Adipose tissue (tissue), 3 donors: Measurements from ENCODE around the gene GORASP2. TPM values are rescaled to one million over a fixed set of nuclear protein-coding genes. Genes with fewer than 3 reads are reported as not detected.
"Not testable (repeated sequence)": the region's sequence is repeated elsewhere in the genome, so short reads cannot be mapped to it uniquely, and the experiment has no call there.

ENCODE experiments used
- H3K27ac ChIP-seq: one replicate; pipeline ENCODE4 v1.5.1; 2013; ENCODE audit warnings: low read depth, low read length
- WGBS, 3 donors: extraction: QIAGEN DNeasy Blood & Tissue Kit; methylation state at CpG; one replicate each; pipeline ENCODE4 v1.1.7; 2013; 5-methylcytosine and 5-hydroxymethylcytosine counted together
- polyA plus RNA-seq, 3 donors: library from polyadenylated mRNA; stranded (reverse); fragments of 200-250 nt; gene quantifications; one replicate each; pipeline ENCODE4 v1.2.3, GENCODE V29; 2013
- donor health status: healthy with polysubstance abuse.
- donor health status: Bipolar disorder and iron deficiency.
- donor health status: healthy.

The GORASP2 gene
- 10 to 100 TPM; 30.0 to 43.8 (median 41.4) TPM for polyA plus RNA-seq

GRCh38 chr2:170928824-170929685, at the start of gene GORASP2:
TSS of gene GORASP2 (plus strand) at chr2:170929253. CDS start at chr2:170929341, 88 bp downstream.
- WGBS, 3 donors = 0 to 1% (median 1%) methylated on average over 75 to 95 of the region's 95 CpGs
- no peak within 1 kb of the TSS for H3K27ac ChIP-seq

- WGBS, 3 donors = 49 to 67% (median 59%) methylated on average over 3 of the region's 3 CpGs
- no peak overlapping the region for H3K27ac ChIP-seq
Measured at GRCh38 chr2:170881840-170882239, 47.2 kb upstream of the GORASP2 start.

GRCh38 chr2:170882758-170883157, 46.3 kb upstream of the GORASP2 start:
- H3K27ac ChIP-seq = no peak overlapping the region
- WGBS, 3 donors = 78 to 85% (median 78%) methylated on average over 2 of the region's 2 CpGs

DNA sequence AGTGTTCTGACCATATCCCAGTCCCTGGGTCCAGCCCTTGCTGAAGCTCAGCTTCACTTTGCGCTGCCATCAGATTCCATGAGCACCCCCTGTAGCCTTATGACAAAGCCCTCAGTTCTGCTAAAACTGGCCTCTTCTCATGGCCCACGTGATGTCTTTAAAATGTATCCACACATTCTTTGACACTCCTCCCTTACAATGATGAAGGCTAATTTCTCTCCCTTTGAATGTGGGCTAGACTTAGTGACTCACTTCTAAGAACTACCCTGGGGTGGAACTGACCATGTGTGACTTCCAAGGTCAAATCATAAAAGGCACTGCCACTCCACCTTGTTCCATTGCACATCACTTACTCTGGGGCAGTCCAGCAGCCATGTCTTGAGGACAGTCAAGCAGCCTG, 45.4 kb upstream of the GORASP2 start:
- no peak overlapping the region for H3K27ac ChIP-seq
- 93 to 96% (median 94%) methylated on average over 2 of the region's 2 CpGs for WGBS, 3 donors

GRCh38 chr2:170885130-170885791, 43.8 kb upstream of the GORASP2 start:
- 79 to 82% (median 80%) methylated on average over 5 of the region's 5 CpGs for WGBS, 3 donors
- H3K27ac ChIP-seq = no peak overlapping the region

- H3K27ac ChIP-seq = no peak overlapping the region
- 80 to 84% (median 84%) methylated on average over 1 of the region's 1 CpG for WGBS, 3 donors
Measured at GRCh38 chr2:170886386-170886785, 42.7 kb upstream of the GORASP2 start.

DNA sequence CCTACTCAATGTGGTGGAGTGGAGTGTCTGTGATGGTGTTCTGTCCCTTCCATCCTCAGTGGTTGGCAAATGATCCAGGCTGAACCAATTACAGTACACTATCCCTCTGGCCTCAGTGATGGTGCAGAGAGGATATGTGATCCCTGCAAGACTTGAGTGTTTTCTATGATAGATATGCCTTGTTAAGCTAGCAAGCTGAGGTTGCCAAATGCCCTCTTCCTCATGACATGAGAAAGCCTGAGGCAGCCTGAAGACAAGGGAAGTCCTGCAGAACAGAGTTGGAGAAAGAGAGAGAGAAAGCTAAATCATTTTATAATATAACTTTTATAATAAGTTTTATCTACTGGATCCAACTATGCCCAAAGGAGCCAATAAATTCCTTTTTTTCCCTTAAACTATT, 41.6 kb upstream of the GORASP2 start:
- no peak overlapping the region for H3K27ac ChIP-seq

DNA sequence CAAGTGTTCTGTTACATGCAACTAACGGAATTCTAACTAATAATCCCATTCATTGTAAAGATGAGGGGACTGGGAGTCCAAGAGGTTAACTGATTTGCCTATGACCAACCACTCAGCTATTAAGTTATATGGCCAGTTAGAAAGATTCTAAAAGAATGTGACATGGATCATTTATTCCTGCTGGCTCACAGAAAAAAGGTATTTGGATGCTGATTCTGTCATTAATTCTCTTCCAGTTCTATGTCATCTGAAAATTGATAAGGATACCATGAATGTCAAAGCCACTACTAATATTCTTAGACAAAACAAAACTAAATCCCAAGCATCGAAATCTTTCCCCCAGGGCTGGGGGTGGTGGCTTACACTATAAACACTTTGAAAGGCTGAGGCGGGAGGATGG, 41.2 kb upstream of the GORASP2 start:
- H3K27ac ChIP-seq = no peak overlapping the region
- 75 to 91% (median 81%) methylated on average over 3 of the region's 3 CpGs for WGBS, 3 donors

- 90 to 92% (median 90%) methylated on average over 4 of the region's 4 CpGs for WGBS, 3 donors
- H3K27ac ChIP-seq = no peak overlapping the region
Measured at GRCh38 chr2:170891893-170892292, 37.2 kb upstream of the GORASP2 start.

GRCh38 chr2:170892391-170892951, 36.6 kb upstream of the GORASP2 start:
- no peak overlapping the region for H3K27ac ChIP-seq
- WGBS, 3 donors = 88 to 91% (median 89%) methylated on average over 9 of the region's 9 CpGs

GRCh38 chr2:170895023-170895757, 33.9 kb upstream of the GORASP2 start:
- 52 to 59% (median 54%) methylated on average over 3 of the region's 3 CpGs for WGBS, 3 donors
- H3K27ac ChIP-seq = no peak overlapping the region

DNA sequence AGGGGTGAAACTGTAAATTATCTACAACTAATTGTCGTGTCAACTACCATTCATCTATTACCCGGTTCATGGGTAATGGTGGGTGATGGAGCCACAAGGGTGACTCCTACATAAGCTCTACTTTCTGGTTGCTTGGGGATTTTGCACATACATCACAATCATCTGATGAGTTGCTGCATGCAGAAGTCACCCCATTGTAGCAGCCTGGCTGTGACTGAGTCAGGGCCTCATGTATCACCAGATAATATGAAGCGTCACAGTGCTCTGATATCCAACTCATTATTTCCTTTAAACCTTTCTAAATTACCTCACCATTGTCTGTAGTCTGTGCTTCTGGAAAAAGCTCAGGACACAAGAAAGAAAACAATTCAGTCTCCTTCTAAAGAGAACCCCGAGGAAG, 32.4 kb upstream of the GORASP2 start:
- no peak overlapping the region for H3K27ac ChIP-seq
- WGBS, 3 donors = 72 to 94% (median 73%) methylated on average over 4 of the region's 4 CpGs

DNA sequence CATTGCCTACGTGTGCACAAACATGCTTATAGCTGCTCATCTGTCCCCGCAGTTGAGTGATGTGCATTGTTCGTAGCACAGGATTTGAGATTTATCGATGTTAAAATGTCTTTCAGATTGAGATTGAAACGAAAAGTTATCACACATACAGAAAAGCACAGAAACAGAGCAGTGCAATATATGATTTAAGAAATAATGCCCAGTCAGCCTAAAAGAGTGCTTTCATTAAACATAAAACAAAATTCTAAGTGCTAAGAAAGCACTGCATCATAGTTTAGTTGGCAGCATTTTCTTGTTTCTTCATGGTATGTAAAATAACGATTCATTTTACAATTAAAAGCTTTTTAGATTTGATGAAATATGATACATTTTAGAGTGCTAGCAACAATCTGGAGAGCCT, 31.9 kb upstream of the GORASP2 start:
- 87 to 95% (median 94%) methylated on average over 6 of the region's 6 CpGs for WGBS, 3 donors

GRCh38 chr2:170905864-170906263, 23.2 kb upstream of the GORASP2 start:
- H3K27ac ChIP-seq = no peak overlapping the region
- WGBS, 3 donors = 45 to 50% (median 48%) methylated on average over 5 of the region's 5 CpGs

More for the DNA sequence above, 31.9 kb upstream of the GORASP2 start:
- no peak overlapping the region for H3K27ac ChIP-seq

- no peak overlapping the region for H3K27ac ChIP-seq
- WGBS, 3 donors = 82 to 88% (median 87%) methylated on average over 5 of the region's 5 CpGs
Measured at GRCh38 chr2:170911314-170911889, 17.7 kb upstream of the GORASP2 start.

- 95% methylated on average over 16 to 17 of the region's 17 CpGs for WGBS, 3 donors
- H3K27ac ChIP-seq = not testable (repeated sequence)
Measured at GRCh38 chr2:170914994-170915666, 13.9 kb upstream of the GORASP2 start.

DNA sequence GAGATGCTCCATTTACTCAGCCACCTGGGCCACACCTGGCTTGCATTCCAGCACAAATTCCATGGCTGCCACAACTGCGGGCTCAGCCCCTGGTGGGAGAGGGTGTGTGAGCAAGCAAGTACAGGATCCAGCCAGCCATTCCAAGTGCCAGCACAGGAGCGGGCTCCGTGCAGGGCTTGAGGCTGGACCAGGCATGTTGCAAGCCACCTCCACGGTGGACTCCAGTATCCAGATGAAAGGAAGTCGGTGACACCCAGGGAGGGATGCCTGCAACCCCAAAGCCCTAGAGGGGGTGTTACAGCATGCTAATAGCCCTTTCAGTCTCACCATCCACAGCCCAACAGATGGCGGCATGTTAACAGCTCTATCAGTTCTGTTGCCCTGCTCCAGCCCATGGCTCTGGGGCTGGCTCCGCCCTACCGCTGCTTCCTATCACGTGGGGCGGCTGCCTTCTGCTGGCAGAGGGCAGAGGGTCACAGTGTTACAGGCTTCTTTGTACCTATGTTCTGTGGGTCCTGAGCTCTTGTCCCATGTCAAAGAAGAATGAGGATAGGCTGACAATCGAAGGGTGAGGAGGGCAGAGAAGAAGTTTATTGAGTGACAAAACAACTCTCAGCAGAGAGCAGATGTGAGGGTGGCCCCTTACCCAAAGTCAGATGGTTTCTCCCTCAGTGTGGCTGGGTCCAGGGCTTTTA, 11.7 kb upstream of the GORASP2 start:
- H3K27ac ChIP-seq = no peak overlapping the region
- WGBS, 3 donors = 93 to 97% (median 93%) methylated on average over 11 of the region's 11 CpGs
